K562 (cell line): ENCODE data around the gene HNRNPM. TPM values are rescaled to one million over a fixed set of nuclear protein-coding genes. Genes with fewer than 3 reads are reported as not detected.

Experiments
- ATAC-seq: fragments of 200-7000 bp; cut with Tn5 transposase; 3 replicates; pipeline ENCODE4 v1.9.1; 2020; ENCODE audit warnings: moderate library complexity
- BruUV-seq: library from RNA; stranded (reverse); fragments of 400-500 nt; replicated peaks from 2 replicates; lab custom pipeline; 2021; lab: Mats Ljungman, UMichigan
- CTCF ChIA-PET: fragments of 300-600 bp; formaldehyde crosslinking; extraction: SDS; loops from one replicate; lab custom pipeline; 2021; ENCODE audit warnings: low intra/inter-chr PET ratio; lab: Yijun Ruan, JAX
- POLR2A ChIA-PET: fragments of 300-600, 350-650 bp; sonication (Branson Sonifier 250); formaldehyde crosslinking; extraction: SDS; loops from one replicate; lab custom pipeline; 2021; ENCODE audit warnings: antibody characterized with exemption, inconsistent platforms; lab: Yijun Ruan, JAX
- DNase-seq, 4 experiments: peaks; one replicate each; pipeline versions ENCODE4 v3.0.0 to v3.0.0-alpha.2; 2011 to 2018; ENCODE audit warnings: low spot score in 3 of 4, mixed read lengths in 3 of 4; ENCODE audit errors: extremely low read depth in 1 of 4
- FAIRE-seq: peaks from 2 replicates; lab custom pipeline; 2011; peaks lifted over from hg19 to GRCh38; lab: Jason Lieb, UNC
- H2AFZ ChIP-seq: 2 replicates; pipeline ENCODE4 v1.6.0; 2011; ENCODE audit warnings: low read depth, low read length, control low read depth, inconsistent platforms
- H3K27ac ChIP-seq: fragments of 200-600 bp; 3 replicates; pipeline ENCODE4 v1.8.0; 2011; ENCODE audit warnings: low read depth, mild to moderate bottlenecking, control low read depth, inconsistent platforms, low read length, moderate library complexity, mixed read lengths; ENCODE audit errors: extremely low read depth
- H3K27me3 ChIP-seq, 2 experiments: fragments of 300-600 bp in 1 of 2; 2 replicates in 1 of 2; 3 replicates in 1 of 2; pipeline versions ENCODE4 v1.6.0 to v1.8.0; 2011; ENCODE audit warnings: inconsistent platforms in 2 of 2, low read length in 2 of 2, mild to moderate bottlenecking in 1 of 2, mixed read lengths in 1 of 2, moderate library complexity in 1 of 2; ENCODE audit not compliant: control insufficient read depth in 2 of 2, insufficient read depth in 2 of 2
- H3K36me3 ChIP-seq: fragments of 300-600 bp; 3 replicates; pipeline ENCODE4 v1.8.0; 2011; ENCODE audit warnings: mild to moderate bottlenecking, low read length, inconsistent platforms; ENCODE audit not compliant: control insufficient read depth, insufficient read depth
- H3K4me1 ChIP-seq, 2 experiments: fragments of 200-600 bp in 1 of 2; replicated peaks in 1 of 2; 2 replicates in 1 of 2; 3 replicates in 1 of 2; pipeline versions ENCODE4 v1.5.1 to v1.8.0; 2011; ENCODE audit warnings: inconsistent platforms in 2 of 2, low read length in 2 of 2, mild to moderate bottlenecking in 1 of 2, mixed read lengths in 1 of 2, moderate library complexity in 1 of 2; ENCODE audit not compliant: control insufficient read depth in 2 of 2, insufficient read depth in 2 of 2
- H3K4me2 ChIP-seq: 2 replicates; pipeline ENCODE4 v1.6.1; 2011; ENCODE audit warnings: low read length, control low read depth, inconsistent platforms, mixed read lengths; ENCODE audit not compliant: insufficient read depth
- H3K4me3 ChIP-seq: fragments of 200-600 bp; sonication (generic), shearing (Covaris generic); 2 replicates; pipeline ENCODE4 v1.5.1; 2016; ENCODE audit warnings: control low read depth, inconsistent platforms
- H3K79me2 ChIP-seq: fragments of 200-600 bp; 3 replicates; pipeline ENCODE4 v1.8.0; 2011; ENCODE audit warnings: low read length, inconsistent platforms; ENCODE audit not compliant: control insufficient read depth, insufficient read depth
- H3K9ac ChIP-seq, 2 experiments: 2 replicates each; pipeline versions ENCODE4 v1.6.0 to v1.6.1; 2011; ENCODE audit warnings: low read depth in 2 of 2, low read length in 2 of 2, control low read depth in 1 of 2, inconsistent platforms in 1 of 2, mild to moderate bottlenecking in 1 of 2, mixed read lengths in 1 of 2; ENCODE audit not compliant: insufficient read depth in 1 of 2
- H3K9me1 ChIP-seq: one replicate; pipeline ENCODE4 v1.6.0; 2011; ENCODE audit warnings: inconsistent platforms, mild to moderate bottlenecking, low read length, moderate library complexity; ENCODE audit not compliant: control insufficient read depth, insufficient read depth
- H3K9me3 ChIP-seq: replicated peaks from 2 replicates; pipeline ENCODE4 v1.5.1; 2011; ENCODE audit warnings: low read depth, low read length, inconsistent platforms; ENCODE audit not compliant: control insufficient read depth, insufficient read depth
- H4K20me1 ChIP-seq: replicated peaks from 2 replicates; pipeline ENCODE4 v1.6.1; 2011; ENCODE audit warnings: low read length, inconsistent platforms, mixed read lengths; ENCODE audit not compliant: control insufficient read depth, insufficient read depth
- FIP1L1 ChIP-seq: fragments of 200-400 bp; formaldehyde crosslinking; IDR thresholded peaks from 2 replicates; pipeline ENCODE4 v1.6.1; 2018; ENCODE audit warnings: mild to moderate bottlenecking, low read depth, low read length; ENCODE audit not compliant: poor library complexity, severe bottlenecking
- KAT8 ChIP-seq: fragments of 450-650 bp; IDR thresholded peaks from 2 replicates; pipeline ENCODE4 v1.6.1; 2016; ENCODE audit warnings: low read depth, mild to moderate bottlenecking
- ZC3H4 ChIP-seq: sonication (generic); formaldehyde crosslinking; IDR thresholded peaks from 2 replicates; pipeline ENCODE4 v1.9.0; 2021; ENCODE audit warnings: missing genetic modification reagents, borderline replicate concordance
- ZNF232 ChIP-seq: sonication (generic); formaldehyde crosslinking; IDR thresholded peaks from 2 replicates; pipeline ENCODE4 v1.8.0; 2022; ENCODE audit warnings: mild to moderate bottlenecking, missing genetic modification reagents
- WGBS: fragments of 100-300 bp; shearing (Covaris generic); methylation state at CpG from one replicate; pipeline ENCODE4 v1.1.6; 2016; ENCODE audit warnings: low coverage, mixed read lengths; ENCODE audit not compliant: insufficient coverage; ENCODE audit errors: missing lambda C conversion rate; 5-methylcytosine and 5-hydroxymethylcytosine counted together
- in situ Hi-C: fragments of 300-500 bp; cut with MboI; formaldehyde crosslinking; loops from 4 replicates; pipeline ENCODE4 v1.15.0; 2018; ENCODE audit warnings: inconsistent platforms, mixed read lengths
- intact Hi-C: fragments of 100-400 bp; cut with micrococcal nuclease; formaldehyde crosslinking; loops from 2 replicates; pipeline ENCODE4 v1.14.2; 2022
- polyA plus RNA-seq, 8 experiments: library from polyadenylated mRNA; depleted of rRNA in 4 of 8; stranded (reverse) in 5 of 8; unstranded in 3 of 8; fragments of >200 nt; fragmentation: Nextera tagmentation in 2 of 8; fragmentation: Illumina TruSeq in 1 of 8; extraction: Ambion mirVana in 2 of 8; extraction: Trizol in 1 of 8; gene quantifications; 2 replicates each; pipeline versions ENCODE4 v1.2.1 to v1.2.3, GENCODE V29; 2011 to 2014; ENCODE audit warnings: inconsistent platforms in 1 of 8, missing spikeins in 1 of 8
- total RNA-seq, 7 experiments: library from RNA; depleted of rRNA in 6 of 7; stranded (reverse); fragments of >200 nt in 6 of 7; fragmentation: Illumina TruSeq in 2 of 7; extraction: Trizol in 2 of 7; gene quantifications; 2 replicates each; pipeline versions ENCODE4 v1.2.1 to v1.2.3, GENCODE V29; 2011 to 2021; ENCODE audit warnings: low replicate concordance in 1 of 7
- TF ChIP-seq, protein P1 (sequence below): fragments of 250-450 bp; sonication (Bioruptor Pico); IDR thresholded peaks from 2 replicates; pipeline ENCODE4 v1.8.0; 2022; ENCODE audit warnings: moderate library complexity, mild to moderate bottlenecking, inconsistent platforms
- TF ChIP-seq, protein P2 (sequence below): fragments of 250-450 bp; sonication (Bioruptor Pico); IDR thresholded peaks from 2 replicates; pipeline ENCODE4 v1.9.0; 2021; ENCODE audit warnings: mild to moderate bottlenecking, inconsistent platforms
- TF ChIP-seq, protein P3 (sequence below): sonication (generic); formaldehyde crosslinking; IDR thresholded peaks from 2 replicates; pipeline ENCODE4 v1.8.0; 2022; ENCODE audit warnings: mild to moderate bottlenecking, low read depth, missing genetic modification reagents

Gene HNRNPM
- total and polyA plus RNA-seq, 9 of the 15 experiments (the other 6 are each of a cell fraction or from before 2014, with no cell fraction given), result 11.1 to 340 (median 195) TPM

DNA sequence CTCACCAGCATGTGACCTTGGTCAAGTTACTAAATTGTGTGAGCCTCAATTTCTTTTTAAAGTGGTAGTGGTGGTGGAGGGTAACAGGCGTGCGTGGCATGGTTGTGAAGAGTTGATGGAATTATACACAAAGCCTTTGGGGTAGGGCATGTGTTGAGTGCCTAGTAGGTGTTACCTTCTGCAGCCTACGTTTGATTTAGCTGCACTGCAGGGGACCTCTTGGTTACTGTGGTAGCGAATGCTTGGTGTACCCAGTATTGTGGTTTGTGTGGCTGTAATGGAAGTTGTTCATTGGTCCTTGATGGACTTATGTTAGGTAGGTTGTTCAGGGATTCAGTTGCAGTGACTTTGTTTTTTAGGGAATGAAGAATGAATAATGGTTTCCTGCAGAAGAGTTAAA, 33.1 kb downstream of the HNRNPM start:
- TF ChIP-seq KAT8 (no peak), FIP1L1 (no peak), ZC3H4 (CRISPR knock-in tag) (no peak), ZNF232 (no peak)
- TF ChIP-seq, protein P1, sequence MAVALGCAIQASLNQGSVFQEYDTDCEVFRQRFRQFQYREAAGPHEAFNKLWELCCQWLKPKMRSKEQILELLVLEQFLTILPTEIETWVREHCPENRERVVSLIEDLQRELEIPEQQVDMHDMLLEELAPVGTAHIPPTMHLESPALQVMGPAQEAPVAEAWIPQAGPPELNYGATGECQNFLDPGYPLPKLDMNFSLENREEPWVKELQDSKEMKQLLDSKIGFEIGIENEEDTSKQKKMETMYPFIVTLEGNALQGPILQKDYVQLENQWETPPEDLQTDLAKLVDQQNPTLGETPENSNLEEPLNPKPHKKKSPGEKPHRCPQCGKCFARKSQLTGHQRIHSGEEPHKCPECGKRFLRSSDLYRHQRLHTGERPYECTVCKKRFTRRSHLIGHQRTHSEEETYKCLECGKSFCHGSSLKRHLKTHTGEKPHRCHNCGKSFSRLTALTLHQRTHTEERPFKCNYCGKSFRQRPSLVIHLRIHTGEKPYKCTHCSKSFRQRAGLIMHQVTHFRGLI (CRISPR knock-in tag), result no peak
- TF ChIP-seq, protein P2, sequence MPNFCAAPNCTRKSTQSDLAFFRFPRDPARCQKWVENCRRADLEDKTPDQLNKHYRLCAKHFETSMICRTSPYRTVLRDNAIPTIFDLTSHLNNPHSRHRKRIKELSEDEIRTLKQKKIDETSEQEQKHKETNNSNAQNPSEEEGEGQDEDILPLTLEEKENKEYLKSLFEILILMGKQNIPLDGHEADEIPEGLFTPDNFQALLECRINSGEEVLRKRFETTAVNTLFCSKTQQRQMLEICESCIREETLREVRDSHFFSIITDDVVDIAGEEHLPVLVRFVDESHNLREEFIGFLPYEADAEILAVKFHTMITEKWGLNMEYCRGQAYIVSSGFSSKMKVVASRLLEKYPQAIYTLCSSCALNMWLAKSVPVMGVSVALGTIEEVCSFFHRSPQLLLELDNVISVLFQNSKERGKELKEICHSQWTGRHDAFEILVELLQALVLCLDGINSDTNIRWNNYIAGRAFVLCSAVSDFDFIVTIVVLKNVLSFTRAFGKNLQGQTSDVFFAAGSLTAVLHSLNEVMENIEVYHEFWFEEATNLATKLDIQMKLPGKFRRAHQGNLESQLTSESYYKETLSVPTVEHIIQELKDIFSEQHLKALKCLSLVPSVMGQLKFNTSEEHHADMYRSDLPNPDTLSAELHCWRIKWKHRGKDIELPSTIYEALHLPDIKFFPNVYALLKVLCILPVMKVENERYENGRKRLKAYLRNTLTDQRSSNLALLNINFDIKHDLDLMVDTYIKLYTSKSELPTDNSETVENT (CRISPR knock-in tag), result no peak
- TF ChIP-seq, protein P3, sequence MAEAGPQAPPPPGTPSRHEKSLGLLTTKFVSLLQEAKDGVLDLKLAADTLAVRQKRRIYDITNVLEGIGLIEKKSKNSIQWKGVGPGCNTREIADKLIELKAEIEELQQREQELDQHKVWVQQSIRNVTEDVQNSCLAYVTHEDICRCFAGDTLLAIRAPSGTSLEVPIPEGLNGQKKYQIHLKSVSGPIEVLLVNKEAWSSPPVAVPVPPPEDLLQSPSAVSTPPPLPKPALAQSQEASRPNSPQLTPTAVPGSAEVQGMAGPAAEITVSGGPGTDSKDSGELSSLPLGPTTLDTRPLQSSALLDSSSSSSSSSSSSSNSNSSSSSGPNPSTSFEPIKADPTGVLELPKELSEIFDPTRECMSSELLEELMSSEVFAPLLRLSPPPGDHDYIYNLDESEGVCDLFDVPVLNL (CRISPR knock-in tag), result no peak
- H3K4me1 ChIP-seq, result peaks cover 0 to 4% of the 10 kb centered on the region in 2 experiments; a peak in 1 of 5 replicates
- H3K4me2 ChIP-seq, result no peak overlapping the region
- no peaks in the 10 kb centered on the region for H3K9me1 ChIP-seq
- no peaks in the 10 kb centered on the region for H3K9me3 ChIP-seq
- DNase-seq (no peak), ATAC-seq (no peak), FAIRE-seq (no peak)
- in situ Hi-C loops, result no loop called here
- no peak overlapping the region for H2AFZ ChIP-seq
- H3K27ac ChIP-seq, result no peak overlapping the region
- intact Hi-C loops, result no loop called here
- CTCF ChIA-PET, result no interaction called here
- WGBS, result 90% methylated on average over 4 of the region's 4 CpGs
- no peaks in the 10 kb centered on the region for H3K27me3 ChIP-seq
- H3K79me2 ChIP-seq, result peaks cover 68% of the 10 kb centered on the region
- H3K9ac ChIP-seq, result no peak overlapping the region
- no peak overlapping the region for H3K4me3 ChIP-seq
- H3K36me3 ChIP-seq, result peaks cover 90% of the 10 kb centered on the region; the same call in 2 of the 3 replicates
- BruUV-seq, result no TSS peak
- POLR2A ChIA-PET, result interaction anchor here (0.8 to 1.2 kb wide), 3 partner anchors 8 to 36 kb away, joined by 3 to 4 read pairs (median 3); partner anchors contain the start of gene ZNF414
- peaks cover 15% of the 10 kb centered on the region for H4K20me1 ChIP-seq
